ENCODE data around the gene CIT. TPM values are rescaled to one million over a fixed set of nuclear protein-coding genes. Genes with fewer than 3 reads are reported as not detected.

The CIT gene
- total RNA-seq, 1 experiment from 2014 or later, result 58.9 TPM

DNA sequence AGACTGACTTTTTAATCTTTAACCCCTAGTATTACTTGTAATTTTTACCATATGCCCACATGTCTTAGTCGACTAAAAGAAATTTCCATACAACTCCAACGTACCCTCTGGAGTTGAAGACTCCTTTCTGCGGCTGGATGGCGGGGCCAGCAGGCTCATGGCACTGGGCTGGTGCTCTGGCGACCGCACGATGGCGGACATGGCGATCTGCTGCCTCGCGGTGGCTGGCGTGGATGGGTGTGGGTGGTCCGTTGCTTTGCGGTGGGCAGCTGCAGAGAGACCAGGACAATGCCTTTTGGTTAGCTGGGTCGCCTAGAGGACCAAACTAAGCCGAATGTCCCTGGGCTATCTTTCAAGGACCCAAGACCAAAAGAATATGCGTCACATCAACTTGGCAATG lies 159.0 kb downstream of the CIT start:
- ChIA-PET CTCF (no interaction called here), POLR2A (ENCODE audit: unreplicated experiment) (no interaction called here)
- H3K4me2 ChIP-seq (ENCODE audit: low read length), result no peak overlapping the region
- no peak overlapping the region for H3K27ac ChIP-seq (ENCODE audit: low read length)
- H3F3A ChIP-seq (ENCODE audit: low read length, unreplicated experiment), result no peaks in the 10 kb centered on the region
- no peaks in the 10 kb centered on the region for H3K9me3 ChIP-seq (ENCODE audit: low read length)
- H3K27me3 ChIP-seq (ENCODE audit: low read length), result no peaks in the 10 kb centered on the region
- peaks cover 19% of the 10 kb centered on the region for H3K4me1 ChIP-seq (ENCODE audit: insufficient read depth, low read length)
- TF ChIP-seq EZH2 (IDR thresholded peaks at IDR 0.05; ENCODE audit: low read length, unreplicated experiment) (no peak), EZH2phosphoT487 (IDR thresholded peaks at IDR 0.05; ENCODE audit: borderline replicate concordance, low read length) (no peak)
- TF ChIP-seq, protein P1, sequence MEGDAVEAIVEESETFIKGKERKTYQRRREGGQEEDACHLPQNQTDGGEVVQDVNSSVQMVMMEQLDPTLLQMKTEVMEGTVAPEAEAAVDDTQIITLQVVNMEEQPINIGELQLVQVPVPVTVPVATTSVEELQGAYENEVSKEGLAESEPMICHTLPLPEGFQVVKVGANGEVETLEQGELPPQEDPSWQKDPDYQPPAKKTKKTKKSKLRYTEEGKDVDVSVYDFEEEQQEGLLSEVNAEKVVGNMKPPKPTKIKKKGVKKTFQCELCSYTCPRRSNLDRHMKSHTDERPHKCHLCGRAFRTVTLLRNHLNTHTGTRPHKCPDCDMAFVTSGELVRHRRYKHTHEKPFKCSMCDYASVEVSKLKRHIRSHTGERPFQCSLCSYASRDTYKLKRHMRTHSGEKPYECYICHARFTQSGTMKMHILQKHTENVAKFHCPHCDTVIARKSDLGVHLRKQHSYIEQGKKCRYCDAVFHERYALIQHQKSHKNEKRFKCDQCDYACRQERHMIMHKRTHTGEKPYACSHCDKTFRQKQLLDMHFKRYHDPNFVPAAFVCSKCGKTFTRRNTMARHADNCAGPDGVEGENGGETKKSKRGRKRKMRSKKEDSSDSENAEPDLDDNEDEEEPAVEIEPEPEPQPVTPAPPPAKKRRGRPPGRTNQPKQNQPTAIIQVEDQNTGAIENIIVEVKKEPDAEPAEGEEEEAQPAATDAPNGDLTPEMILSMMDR (conservative IDR thresholded peaks at IDR 0.05; ENCODE audit: low read depth, low read length), result no peak
- DNase-seq (no peak), ATAC-seq (no peak)
- intact Hi-C loops (cut with micrococcal nuclease), result no loop called here
- no peaks in the 10 kb centered on the region for H3K9me2 ChIP-seq (replicated peaks; ENCODE audit: low read length)
- H3K4me3 ChIP-seq (ENCODE audit: low read length), result no peak overlapping the region
- 0 out of 2 replicates have a peak, but pooled peaks cover 6% of the 10 kb centered on the region for H3K79me2 ChIP-seq (ENCODE audit: low read length)
- no peak overlapping the region for H3K9ac ChIP-seq (ENCODE audit: low read length)
- H3K36me3 ChIP-seq (ENCODE audit: low read depth, low read length), result peaks cover 56% of the 10 kb centered on the region
- no TSS peak for BruUV-seq (replicated peaks)
- H2AFZ ChIP-seq (ENCODE audit: low read length), result no peak overlapping the region
- H4K20me1 ChIP-seq (ENCODE audit: low read length), result no peaks in the 10 kb centered on the region

DNA sequence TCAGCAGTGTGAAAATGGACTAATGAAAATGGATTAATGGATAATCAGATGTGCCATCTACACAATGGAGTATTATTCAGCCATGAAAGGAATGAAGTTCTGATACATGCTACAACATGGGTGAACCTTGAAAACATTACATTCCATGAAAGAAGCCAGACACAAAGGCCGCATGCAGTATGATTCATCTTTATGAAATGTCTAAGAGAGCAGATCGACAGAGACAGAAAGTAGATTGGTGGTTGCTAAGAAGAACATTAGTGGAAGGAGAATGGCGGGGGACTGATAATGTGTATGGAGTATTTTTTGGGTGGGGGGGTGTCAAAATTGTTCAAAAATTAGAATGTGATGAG lies 161.9 kb downstream of the CIT start:
- DNase-seq, result peak; percentile 14
- POLR2A ChIA-PET (ENCODE audit: unreplicated experiment), result no interaction called here

DNA sequence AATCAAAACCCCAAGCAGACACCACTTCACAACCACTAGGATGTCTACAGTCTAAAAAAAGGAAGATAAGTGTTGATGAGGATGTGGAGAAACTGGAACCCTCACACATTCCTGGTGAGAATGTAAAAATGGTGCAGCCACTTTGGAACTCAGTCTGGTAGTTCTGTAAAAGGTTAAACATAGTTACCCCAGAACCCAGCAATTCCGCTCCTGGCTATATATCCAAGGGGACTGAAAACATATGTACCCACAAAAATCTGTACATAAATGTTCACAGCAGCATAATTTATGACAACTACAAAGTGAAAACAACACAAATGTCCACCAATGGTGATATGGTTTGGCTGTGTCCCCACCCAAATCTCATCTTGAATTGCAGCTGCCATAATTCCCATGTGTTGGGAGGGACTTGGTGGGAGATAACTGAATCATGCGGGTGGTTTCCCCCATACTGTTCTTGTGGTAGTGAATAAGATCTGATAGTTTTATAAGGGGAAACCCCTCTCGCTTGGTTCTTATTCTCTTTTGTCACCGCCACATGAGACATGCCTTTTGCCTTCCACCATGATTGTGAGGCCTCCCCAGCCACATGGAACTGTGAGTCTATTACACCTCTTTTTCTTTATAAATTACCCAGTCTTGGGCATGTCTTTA lies 162.4 kb downstream of the CIT start:
- POLR2A ChIA-PET (ENCODE audit: unreplicated experiment), result no interaction called here

More for the DNA sequence above, 161.9 kb downstream of the CIT start:
- Histone ChIP-seq H3K27ac (ENCODE audit: low read length) (no peak overlapping the region), H3K9me2 (replicated peaks; ENCODE audit: low read length) (no peaks in the 10 kb centered on the region), H3K79me2 (ENCODE audit: low read length) (0 out of 2 replicates have a peak, but pooled peaks cover 6% of the 10 kb centered on the region), H3K4me3 (ENCODE audit: low read length) (no peak overlapping the region), H3K27me3 (ENCODE audit: low read length) (no peaks in the 10 kb centered on the region), H3K36me3 (ENCODE audit: low read depth, low read length) (peaks cover 67% of the 10 kb centered on the region), H3K9ac (ENCODE audit: low read length) (no peak overlapping the region), H4K20me1 (ENCODE audit: low read length) (no peaks in the 10 kb centered on the region), H3F3A (ENCODE audit: low read length, unreplicated experiment) (no peaks in the 10 kb centered on the region), H3K4me1 (ENCODE audit: insufficient read depth, low read length) (peaks cover 22% of the 10 kb centered on the region), H3K9me3 (ENCODE audit: low read length) (no peaks in the 10 kb centered on the region), H3K4me2 (ENCODE audit: low read length) (no peak overlapping the region), H2AFZ (ENCODE audit: low read length) (no peak overlapping the region)
- CTCF ChIA-PET, result no interaction called here
- intact Hi-C loops (cut with micrococcal nuclease), result no loop called here
- TF ChIP-seq EZH2 (IDR thresholded peaks at IDR 0.05; ENCODE audit: low read length, unreplicated experiment) (no peak), EZH2phosphoT487 (IDR thresholded peaks at IDR 0.05; ENCODE audit: borderline replicate concordance, low read length) (no peak)
- TF ChIP-seq, protein P1 (conservative IDR thresholded peaks at IDR 0.05; ENCODE audit: low read depth, low read length), result no peak
- no peak for ATAC-seq
- no TSS peak for BruUV-seq (replicated peaks)

More for the DNA sequence above, 162.4 kb downstream of the CIT start:
- TF ChIP-seq, protein P1 (conservative IDR thresholded peaks at IDR 0.05; ENCODE audit: low read depth, low read length), result no peak
- no peak for TF ChIP-seq EZH2phosphoT487 (IDR thresholded peaks at IDR 0.05; ENCODE audit: borderline replicate concordance, low read length)
- TF ChIP-seq EZH2 (IDR thresholded peaks at IDR 0.05; ENCODE audit: low read length, unreplicated experiment), result no peak
- ATAC-seq, result no peak
- no peaks in the 10 kb centered on the region for H3K9me2 ChIP-seq (replicated peaks; ENCODE audit: low read length)
- CTCF ChIA-PET, result no interaction called here
- H2AFZ ChIP-seq (ENCODE audit: low read length), result no peak overlapping the region
- no peak overlapping the region for H3K27ac ChIP-seq (ENCODE audit: low read length)
- no peaks in the 10 kb centered on the region for H3F3A ChIP-seq (ENCODE audit: low read length, unreplicated experiment)
- intact Hi-C loops (cut with micrococcal nuclease), result no loop called here
- no peaks in the 10 kb centered on the region for H3K9me3 ChIP-seq (ENCODE audit: low read length)
- no peak for DNase-seq
- BruUV-seq (replicated peaks), result no TSS peak
- peaks cover 68% of the 10 kb centered on the region for H3K36me3 ChIP-seq (ENCODE audit: low read depth, low read length)
- 0 out of 2 replicates have a peak, but pooled peaks cover 6% of the 10 kb centered on the region for H3K79me2 ChIP-seq (ENCODE audit: low read length)
- no peaks in the 10 kb centered on the region for H3K27me3 ChIP-seq (ENCODE audit: low read length)
- H3K9ac ChIP-seq (ENCODE audit: low read length), result no peak overlapping the region
- H3K4me3 ChIP-seq (ENCODE audit: low read length), result no peak overlapping the region
- H3K4me1 ChIP-seq (ENCODE audit: insufficient read depth, low read length), result peaks cover 22% of the 10 kb centered on the region
- no peaks in the 10 kb centered on the region for H4K20me1 ChIP-seq (ENCODE audit: low read length)
- no peak overlapping the region for H3K4me2 ChIP-seq (ENCODE audit: low read length)
